ENCODE results near the gene HIBADH.
A peak's percentile ranks its signal among the peaks of the same experiment; 100 is the strongest.

The HIBADH gene

DNA sequence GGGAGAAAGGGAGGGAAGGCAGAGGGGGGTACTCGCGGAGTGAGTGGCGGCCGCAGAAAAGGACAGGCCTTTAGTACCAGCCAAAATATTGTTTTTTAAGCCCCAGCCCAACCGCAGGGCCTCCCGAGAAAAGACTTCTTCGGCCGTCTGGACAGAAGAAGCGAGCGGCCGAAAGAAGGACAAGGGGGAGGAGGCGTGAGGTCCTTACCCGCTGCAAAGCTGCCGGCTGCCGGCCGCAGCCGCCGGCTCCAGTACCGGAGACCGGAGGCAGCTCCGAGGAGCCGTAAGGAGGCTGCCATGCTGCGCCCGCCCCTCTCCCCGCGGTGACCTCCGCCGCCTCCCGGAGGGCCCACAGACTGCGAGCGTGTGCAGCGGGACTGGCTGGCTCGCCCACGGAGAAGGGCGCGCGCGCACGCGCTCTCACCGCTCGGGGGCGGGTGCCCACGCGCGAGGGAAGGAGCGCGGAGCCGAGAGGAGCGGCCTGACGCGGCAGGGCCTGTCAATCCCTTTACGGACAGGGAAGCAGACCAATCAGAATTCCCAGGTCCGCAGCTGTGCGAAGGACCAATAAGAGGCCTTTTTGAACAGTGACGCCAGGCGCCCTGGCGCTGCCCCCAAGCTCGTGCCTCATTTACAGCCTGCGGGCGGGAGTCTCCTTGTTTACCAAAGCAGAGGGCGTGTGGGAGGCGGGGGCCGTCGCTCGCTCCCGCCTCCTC lies at the start of gene HIBADH:
Gene HIBADH (minus strand): TSS at position 394 of the 716 bp plus-strand sequence. CDS start 95 bp downstream, at position 299.
- peak; percentile 94 for DNase-seq

DNA sequence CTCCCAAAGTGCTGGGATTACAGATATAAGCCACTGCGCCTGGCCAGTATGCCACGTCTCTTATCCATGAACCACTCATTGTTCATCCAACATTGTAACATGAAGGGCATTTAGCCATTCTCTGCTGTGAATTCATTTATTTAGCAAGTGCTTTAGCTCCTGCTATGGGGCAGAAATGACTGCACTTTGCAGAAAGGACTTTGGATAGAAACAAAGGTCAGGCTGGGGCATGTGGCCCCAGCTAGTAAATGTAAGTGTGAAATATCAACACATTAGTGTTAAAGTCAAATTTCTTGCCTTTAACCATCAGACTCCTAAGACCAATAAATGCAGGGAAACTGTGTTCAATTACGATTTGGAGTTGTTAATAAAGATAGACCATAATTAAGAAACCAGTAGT lies 49.5 kb upstream of the HIBADH start:
- no peak for DNase-seq

DNA sequence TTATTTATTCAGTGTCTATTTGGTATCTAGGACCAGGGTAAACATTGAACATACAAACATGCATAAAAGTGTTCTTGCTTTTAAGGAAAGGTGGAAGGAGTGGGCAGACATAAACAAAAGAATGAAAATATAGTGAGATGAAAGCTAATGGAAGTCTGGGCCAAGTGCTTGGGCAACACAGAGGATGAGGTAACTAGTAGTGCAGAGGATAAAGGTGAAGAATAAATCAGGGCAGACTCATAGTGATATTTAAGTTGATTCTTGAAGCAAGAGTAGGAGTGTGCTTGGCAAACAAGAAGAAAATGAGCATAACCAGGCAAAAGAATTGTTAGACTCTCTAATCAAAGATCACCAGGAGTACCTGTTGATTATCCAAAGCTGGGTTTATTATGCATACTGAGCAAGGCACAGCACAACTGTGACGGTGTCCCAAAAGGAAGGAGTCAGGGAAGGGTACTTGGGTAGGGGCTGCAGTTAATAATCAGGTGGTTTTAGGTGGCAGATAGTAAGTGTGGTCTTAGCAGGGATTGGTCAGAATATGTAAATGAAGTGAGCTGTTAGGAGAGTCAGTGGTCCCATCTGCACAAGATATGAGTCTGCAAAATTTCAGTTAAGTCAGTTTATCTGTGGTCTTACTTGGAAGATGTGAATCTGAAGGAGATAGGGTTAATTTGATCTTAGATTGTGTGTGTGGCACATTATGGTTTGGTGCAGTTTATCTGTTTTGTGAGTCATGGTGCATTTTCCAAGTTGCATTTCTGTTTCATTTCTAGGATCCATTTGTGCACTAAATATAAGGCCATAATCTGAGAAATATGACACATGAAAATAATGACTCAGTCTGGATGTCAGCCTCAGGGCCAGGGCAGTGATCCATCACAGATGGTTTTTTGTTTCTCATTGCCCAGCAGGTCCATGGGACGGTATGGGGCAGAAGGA lies 46.7 kb upstream of the HIBADH start:
- DNase-seq = no peak

DNA sequence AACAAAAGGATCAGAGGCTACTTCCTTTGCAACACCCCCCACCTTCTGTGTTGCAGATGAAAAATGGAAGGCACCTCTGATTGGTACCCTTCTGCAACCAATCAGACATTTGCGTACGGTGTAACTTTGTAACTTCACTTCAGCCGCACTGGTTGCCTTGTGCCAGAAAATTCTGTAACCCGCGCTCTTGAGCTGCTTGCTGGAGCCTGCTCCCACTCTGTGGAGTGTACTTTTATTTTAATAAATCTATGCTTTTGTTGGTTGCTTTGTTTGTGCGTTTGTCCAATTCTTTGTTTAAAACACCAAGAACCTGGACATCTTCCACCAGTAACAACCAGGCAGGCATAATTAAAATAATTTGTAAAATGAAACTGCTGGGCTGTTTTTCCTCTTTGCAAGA lies 45.8 kb upstream of the HIBADH start:
- no peak for DNase-seq

DNA sequence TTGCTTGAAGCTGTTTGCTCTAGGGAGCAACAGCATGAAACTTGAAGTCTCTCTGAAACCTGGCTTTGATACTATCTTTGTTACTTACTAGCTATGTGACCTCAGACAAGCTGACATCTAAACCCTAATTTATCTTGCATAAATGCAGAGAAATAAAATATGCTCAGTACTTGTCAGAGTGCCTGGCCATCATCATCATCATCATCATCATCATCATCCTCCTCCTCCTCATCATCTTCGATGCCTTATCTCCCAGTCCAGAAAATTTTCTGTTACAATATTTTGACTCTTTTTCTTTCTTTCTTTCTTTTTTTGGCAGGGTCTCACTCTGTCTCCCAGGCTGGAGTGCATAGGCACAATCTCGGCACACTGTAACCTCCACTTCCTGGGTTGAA lies 42.5 kb upstream of the HIBADH start:
- no peak for DNase-seq

DNA sequence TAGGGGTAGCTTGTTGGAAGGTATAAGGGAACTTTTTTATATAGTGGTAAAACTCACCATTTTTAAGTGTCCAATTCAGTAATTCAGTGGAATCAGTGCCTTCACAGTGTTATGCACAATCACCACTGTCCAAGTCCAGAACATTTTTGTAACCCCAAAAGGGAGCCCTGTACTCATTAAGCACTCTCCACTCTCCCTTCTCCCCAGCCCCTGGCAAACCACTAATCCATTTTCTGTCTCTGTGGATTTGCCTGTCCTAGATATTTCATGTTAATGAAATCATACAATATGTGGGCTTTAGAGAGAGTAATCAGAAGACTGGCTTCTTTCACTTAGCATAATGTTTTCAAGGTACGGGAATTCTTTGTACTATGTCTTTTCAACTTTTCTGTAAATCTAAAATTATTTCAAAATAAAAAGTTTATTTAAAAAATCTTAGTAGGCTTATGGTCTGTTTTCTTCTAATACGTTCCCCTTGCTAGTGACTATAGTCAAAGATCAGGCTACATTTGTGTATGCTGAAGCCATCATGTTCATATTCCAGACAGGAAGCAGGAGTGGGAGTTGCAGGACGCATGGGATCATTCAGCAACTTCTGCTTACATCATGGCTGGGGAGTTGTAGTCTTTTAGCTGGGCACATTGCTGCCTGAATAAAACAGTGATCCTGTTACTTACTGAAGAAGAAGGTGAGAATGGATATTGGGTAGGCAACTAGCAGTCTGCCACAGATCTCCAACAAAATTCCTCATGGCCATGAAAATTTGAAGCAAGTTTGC lies 41.9 kb upstream of the HIBADH start:
- DNase-seq = no peak

DNA sequence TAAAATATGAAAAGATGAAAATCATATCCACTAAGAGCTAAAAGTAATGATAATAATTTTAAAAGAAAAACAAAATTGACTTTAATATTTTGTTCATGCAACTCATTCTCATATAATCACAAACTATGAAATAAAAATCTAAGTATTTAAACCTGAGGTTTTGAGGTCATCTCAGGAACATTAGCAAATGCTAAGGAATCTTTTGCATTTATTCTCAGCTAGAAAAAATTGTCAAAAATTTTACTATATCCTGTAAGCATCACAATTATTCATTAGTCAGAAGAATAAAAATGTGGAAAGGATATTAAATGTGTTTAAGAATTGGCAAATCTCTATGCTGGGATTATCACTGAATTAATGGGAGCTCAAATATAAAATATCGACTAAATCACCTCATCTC lies 40.5 kb upstream of the HIBADH start:
- DNase-seq = no peak

DNA sequence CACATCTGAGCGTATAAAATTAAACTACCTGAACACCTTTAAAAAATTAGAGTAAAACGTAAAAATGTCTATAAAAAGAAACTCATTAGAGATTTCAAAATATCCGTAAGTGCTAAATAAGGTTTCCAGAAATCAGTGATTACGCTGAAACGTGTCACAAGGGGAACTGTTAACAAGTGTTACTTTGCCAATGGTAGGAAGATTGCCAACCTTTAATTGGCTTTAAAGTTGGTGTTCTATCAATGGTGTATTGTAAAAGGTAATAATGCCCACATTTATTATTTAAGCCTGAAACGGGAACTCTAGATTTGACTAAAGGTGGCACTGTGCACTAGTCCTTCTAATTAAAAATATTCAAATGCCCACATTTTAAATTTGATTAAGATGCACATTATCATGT lies 37.8 kb upstream of the HIBADH start:
- no peak for DNase-seq

DNA sequence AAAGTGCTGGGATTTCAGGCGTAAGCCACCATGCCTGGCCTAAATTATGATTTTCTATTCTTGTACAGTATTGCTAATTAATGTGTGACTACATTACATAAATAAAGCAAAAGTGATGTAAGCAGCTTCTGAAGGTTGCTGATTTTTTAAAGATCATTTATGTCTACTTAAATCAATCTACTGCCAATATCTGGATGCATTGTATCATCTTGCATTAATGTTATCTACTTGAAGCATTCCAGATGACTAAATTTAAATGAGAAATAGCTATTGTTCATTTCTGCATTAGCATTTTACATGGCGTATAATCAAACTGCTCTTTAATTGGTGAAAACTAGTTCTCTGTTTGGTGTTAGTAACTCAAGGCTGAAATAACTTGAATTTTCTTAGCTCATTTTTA lies 37.1 kb upstream of the HIBADH start:
- no peak for DNase-seq

DNA sequence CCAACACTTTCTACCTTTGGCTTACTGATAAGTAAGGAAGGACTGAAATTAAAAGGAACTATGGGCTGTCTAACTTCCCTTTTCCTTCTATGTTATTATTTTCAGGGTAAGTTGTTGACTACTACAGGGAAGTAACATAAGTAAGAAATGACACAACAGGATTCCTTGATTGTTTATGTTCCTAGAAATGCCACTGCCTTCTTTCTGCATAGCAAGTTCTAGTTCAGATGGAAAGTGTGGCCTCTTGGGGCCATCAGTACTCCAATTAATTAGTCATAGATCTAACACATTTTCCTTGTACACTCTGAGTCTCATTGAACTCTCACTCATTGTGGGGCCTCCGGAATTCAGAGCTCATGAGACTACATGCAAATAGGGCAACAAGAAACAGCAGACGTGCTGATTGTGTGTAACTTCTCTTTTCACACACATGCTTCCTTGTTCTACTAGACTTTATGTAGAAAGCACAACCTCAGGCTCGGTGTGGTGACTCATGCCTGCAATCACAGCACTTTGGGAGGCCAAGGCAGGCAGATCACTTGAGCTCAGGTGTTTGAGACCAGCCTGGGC lies 35.3 kb upstream of the HIBADH start:
- DNase-seq = no peak

DNA sequence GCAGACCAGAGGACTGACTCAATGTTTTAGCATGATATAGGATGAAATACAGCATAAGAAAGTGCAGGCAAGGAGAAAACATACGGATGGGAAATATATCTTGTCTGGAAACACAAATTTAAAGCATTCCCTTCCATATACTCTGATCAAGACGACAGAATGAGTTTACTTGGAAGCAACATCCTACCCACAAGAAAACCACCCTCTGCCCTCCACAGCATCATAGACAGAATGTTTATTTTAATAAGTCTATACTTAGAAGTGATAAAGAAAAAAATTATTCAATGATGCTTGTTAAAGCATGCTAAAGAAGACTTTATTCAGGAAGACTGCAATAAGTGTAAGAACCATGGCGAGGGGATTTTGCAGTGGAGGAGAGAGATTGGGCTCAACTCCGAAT lies 32.4 kb upstream of the HIBADH start:
- DNase-seq = no peak

DNA sequence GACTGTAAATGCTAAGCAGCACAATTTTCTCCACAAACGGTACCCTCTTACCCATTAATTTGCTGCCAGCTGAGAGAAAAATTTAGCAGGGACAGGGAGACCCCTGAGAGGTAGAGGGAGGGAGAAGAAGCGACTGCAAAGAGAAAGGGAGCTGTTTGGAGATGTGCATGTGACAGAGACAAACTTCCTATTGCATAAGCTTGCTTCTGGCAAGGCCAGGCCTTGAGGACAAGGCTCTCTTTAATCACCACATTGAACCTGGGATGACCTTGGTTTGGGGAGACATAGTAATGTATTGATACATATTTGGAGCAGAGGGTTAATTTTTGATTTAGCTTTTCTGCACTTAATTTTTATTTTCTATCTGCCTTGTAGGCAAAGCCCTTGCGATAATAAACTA lies 31.1 kb upstream of the HIBADH start:
- no peak for DNase-seq

DNA sequence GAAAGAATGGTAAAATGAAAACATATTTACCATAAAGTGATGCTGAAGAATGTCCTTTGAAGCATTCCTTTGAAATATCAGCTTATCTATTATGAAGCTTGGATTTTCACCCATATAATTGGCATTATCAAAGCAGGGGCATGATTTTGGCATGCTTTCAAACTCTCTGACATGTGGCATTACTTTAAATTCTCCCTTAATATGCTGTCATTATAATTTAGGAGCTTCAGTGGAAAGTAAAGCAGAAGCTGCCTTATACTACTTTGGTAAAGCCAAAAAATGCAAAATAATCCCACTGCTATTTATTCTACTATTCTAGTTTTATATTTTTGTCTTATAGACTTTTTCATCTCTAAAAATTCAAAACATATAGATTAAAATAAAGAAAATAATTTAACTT lies 28.0 kb upstream of the HIBADH start:
- no peak for DNase-seq

DNA sequence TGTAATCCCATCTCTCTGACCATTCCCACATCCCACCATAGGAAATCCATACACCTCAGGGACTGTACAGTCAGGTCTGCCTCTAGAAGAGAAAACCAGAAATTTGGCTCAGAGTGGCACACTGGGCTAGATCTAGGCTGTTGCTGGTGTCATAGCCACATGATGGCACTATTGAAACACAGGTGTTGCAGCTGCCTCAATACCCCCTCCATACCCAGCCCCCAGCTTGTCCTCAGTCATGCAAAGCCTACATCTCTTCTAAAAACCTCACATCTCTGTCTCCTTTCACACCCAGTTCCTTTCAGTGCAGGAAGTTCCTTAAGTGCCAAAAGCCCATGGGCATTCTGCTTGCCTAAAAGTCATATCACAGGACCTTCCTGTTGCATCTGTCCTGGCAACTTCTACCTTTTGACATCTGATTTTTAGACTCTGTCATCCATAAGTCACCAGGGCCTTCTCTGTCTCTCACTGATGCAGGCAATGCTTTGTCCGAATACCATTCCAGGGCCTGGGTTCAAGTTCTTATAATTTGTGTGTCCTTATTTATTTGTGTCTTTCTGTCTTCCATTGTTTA lies 27.0 kb upstream of the HIBADH start:
- DNase-seq = no peak

DNA sequence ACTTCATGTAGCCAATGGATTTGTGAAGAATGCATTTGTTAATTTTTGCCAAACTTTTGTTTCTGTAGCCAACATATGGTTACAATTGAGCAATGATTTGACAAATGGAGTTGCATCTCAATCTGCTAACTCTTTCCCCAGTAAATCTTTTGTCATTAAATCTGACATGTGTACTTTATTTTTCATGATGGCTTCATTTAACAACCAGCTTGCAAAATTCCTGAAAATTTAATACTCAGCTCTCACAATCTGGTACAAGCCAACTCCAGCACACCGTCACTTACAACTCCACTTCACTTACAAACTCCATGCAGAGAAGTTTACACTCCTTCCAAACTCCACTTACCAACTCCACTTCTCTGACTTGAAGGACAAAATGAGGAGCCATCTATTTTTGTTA lies 26.5 kb upstream of the HIBADH start:
- no peak for DNase-seq

DNA sequence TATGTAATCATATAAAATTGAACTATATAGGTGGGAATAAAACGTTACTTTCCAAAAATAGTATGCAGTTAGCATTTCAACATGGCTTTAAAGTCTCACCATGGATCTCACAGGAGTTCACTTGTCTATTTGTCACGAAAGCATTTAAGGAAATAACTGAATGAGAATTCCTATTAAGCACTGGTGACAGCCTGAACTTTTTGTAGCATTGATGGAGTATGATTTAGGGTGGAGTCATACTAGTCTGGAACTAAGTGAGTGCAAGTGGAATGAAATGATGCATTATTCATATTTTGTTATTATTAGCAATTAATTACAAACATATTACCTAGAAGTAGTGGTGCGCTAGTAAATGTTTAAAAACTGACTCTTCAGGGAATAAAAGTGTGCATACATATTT lies 26.0 kb upstream of the HIBADH start:
- no peak for DNase-seq

DNA sequence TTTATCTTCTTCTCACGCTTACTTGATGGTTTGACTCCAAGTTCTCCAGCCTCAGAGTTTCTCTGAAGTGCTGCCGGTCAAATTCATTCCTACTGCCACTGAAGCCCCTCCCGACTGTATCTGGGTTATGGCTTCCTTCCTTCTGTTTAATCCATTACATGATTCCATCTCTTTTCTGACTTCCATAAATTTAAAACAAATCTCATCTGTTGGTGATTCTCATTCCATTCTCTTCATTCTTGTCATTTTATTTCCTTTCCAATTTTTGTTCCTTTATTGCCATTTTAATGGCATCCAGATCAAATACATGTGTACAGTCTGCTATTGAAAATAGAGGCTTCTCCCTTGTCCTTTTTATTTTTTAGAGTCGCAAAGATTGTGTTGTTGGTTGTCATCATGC lies 25.4 kb upstream of the HIBADH start:
- DNase-seq = no peak

DNA sequence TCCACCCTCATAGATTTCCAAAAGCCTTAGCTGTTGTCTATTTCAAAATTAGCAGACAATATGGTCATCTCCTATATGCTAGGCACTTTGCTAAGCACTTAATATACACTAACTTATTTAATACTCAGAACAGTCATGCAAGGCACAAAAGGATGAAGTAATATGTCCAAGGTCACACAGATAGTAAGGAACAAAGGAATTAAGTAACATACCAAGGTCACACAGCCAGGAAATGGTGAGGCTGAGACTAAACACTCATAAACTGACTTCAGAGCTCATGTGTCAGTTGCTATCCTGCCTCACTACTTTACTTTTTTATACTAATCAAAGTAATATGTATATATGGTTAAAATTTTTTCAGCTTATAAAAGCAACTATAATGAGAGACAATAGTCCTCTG lies 23.6 kb upstream of the HIBADH start:
- DNase-seq = no peak

DNA sequence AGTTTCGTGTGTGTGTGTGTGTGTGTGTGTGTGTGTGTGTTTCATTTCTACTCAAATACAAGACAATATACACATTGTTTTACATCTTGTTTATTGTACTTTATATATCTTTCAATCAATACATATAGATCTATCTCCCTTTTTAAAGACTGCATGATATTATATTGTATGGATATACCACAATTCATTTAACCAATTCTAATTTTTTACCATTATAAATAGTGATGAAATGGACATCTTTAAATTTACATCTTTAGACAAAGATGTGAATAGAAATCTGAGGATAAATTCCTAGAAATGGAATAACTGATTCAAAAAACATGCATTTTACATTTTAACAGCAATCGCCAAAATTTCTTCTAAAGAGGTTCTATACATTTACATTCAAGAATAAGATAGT lies 23.2 kb upstream of the HIBADH start:
- DNase-seq = no peak

DNA sequence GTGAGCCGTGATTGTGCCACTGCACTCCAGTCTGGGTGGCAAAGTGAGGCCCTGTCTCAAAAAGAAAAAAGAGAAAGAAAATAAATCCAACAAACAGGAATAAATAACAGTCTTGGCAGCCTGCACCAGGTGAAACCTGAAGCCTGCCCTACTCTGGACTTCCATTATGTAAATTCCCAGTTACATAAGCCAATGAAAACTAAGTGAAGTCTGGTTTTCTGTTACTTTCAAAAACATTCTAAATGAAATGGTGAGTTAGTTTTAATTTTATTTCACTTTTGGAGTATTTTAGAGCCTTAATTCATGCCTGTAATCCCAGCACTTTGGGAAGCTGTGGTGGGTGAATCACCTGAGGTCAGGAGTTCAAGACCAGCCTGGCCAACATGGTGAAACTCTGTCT lies 22.5 kb upstream of the HIBADH start:
- no peak for DNase-seq

DNA sequence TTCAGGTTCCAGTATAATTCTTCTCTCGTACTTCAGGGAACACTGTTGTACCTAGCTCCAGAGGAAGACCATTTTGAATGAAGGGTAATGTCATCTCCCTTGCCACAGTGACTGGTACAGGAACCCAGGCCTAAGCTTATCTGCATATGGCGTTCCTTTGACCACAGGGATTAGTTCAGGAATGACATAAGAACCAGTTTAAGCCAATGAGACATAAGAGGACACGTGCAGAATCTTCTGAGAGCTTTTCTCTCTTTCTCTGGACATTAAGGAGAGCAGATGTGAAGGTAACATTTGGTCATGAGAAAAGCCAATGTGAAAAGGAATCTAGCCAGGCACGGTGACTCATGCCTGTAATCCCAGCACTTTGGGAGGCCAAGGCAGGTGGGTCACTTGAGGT lies 21.8 kb upstream of the HIBADH start:
- DNase-seq = no peak

DNA sequence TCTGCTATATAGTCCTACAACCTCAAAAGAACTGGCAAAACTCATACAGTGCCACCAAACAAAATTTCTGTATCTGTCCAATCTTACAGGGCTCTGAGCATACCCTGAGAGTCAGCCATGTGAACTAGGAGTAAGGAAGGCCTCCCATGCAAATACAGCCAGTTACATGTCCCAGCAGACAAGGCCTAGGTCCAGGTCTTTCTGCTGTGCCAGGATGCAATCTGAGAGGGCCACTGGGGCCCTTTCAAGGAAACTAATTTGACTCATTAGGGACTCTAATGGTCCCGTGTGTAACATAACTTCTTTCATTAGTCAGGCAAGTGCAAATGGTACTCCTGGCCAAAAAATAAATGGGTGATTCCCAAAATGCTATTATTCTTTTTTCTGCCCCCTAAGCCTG lies 17.9 kb upstream of the HIBADH start:
- DNase-seq = no peak
